SK-N-SH (cell line): ENCODE measurements around the gene TCAF1. TPM values are rescaled to one million over a fixed set of nuclear protein-coding genes. Genes with fewer than 3 reads are reported as not detected.

Experiments used
- CTCF ChIA-PET: fragments of 300-600, 350-600 bp; formaldehyde crosslinking; extraction: SDS; loops from one replicate; lab custom pipeline; 2021; lab: Yijun Ruan, JAX
- POLR2A ChIA-PET: fragments of 350-600 bp; sonication (Branson Sonifier 250); formaldehyde crosslinking; extraction: SDS; loops from one replicate; lab custom pipeline; 2020; ENCODE audit warnings: antibody characterized with exemption, inconsistent platforms; lab: Yijun Ruan, JAX
- DNase-seq: peaks from one replicate; pipeline ENCODE4 v3.0.0; 2012
- H2AFZ ChIP-seq: fragments of 200-600 bp; sonication (generic); 2 replicates; pipeline ENCODE4 v1.8.1; 2016; ENCODE audit warnings: antibody characterized with exemption, mild to moderate bottlenecking, low read depth
- H3F3A ChIP-seq: fragments of 200-600 bp; sonication (generic); replicated peaks from 2 replicates; pipeline ENCODE3; 2016; ENCODE audit warnings: antibody characterized with exemption, mild to moderate bottlenecking; ENCODE audit not compliant: insufficient read depth
- H3K27ac ChIP-seq, 2 experiments: fragments of 200-500 bp in 1 of 2; fragments of 200-600 bp in 1 of 2; sonication (Bioruptor generic) in 1 of 2; sonication (generic), shearing (Covaris generic) in 1 of 2; 2 replicates each; pipeline versions ENCODE4 v1.5.1 to v1.6.1; 2014 to 2016; ENCODE audit warnings: low read depth in 2 of 2, inconsistent platforms in 1 of 2, low read length in 1 of 2, mild to moderate bottlenecking in 1 of 2, mixed read lengths in 1 of 2
- H3K27me3 ChIP-seq: fragments of 200-600 bp; sonication (generic), shearing (Covaris generic); 2 replicates; pipeline ENCODE4 v1.6.1; 2016; ENCODE audit warnings: mixed run types; ENCODE audit not compliant: insufficient read depth
- H3K36me3 ChIP-seq, 2 experiments: fragments of 200-500 bp in 1 of 2; fragments of 200-600 bp in 1 of 2; sonication (Bioruptor generic) in 1 of 2; sonication (generic) in 1 of 2; replicated peaks in 1 of 2; 2 replicates each; pipeline versions ENCODE3 to v1.5.1; 2014 to 2016; ENCODE audit warnings: low read length in 1 of 2, mild to moderate bottlenecking in 1 of 2; ENCODE audit not compliant: insufficient read depth in 2 of 2, control insufficient read depth in 1 of 2
- H3K4me1 ChIP-seq, 2 experiments: fragments of 200-500 bp in 1 of 2; fragments of 200-600 bp in 1 of 2; sonication (Bioruptor generic) in 1 of 2; sonication (generic), shearing (Covaris generic) in 1 of 2; 2 replicates each; pipeline versions ENCODE4 v1.5.1 to v1.6.1; 2014 to 2016; ENCODE audit warnings: low read depth in 1 of 2, low read length in 1 of 2, mixed run types in 1 of 2; ENCODE audit not compliant: insufficient read depth in 2 of 2, control insufficient read depth in 1 of 2
- H3K4me2 ChIP-seq: fragments of 200-600 bp; sonication (generic), shearing (Covaris generic); 2 replicates; pipeline ENCODE4 v1.6.1; 2017; ENCODE audit warnings: mixed run types
- H3K4me3 ChIP-seq, 2 experiments: fragments of 200-500 bp in 1 of 2; fragments of 200-600 bp in 1 of 2; sonication (Bioruptor generic) in 1 of 2; sonication (generic), shearing (Covaris generic) in 1 of 2; 2 replicates each; pipeline versions ENCODE4 v1.5.1 to v1.8.1; 2014 to 2016; ENCODE audit warnings: low read depth in 2 of 2, inconsistent platforms in 1 of 2, low read length in 1 of 2, mild to moderate bottlenecking in 1 of 2, mixed read lengths in 1 of 2, moderate library complexity in 1 of 2
- H3K79me2 ChIP-seq: fragments of 200-600 bp; sonication (generic); 2 replicates; pipeline ENCODE4 v1.8.1; 2017; ENCODE audit warnings: mild to moderate bottlenecking; ENCODE audit not compliant: insufficient read depth
- H3K9ac ChIP-seq: fragments of 200-600 bp; sonication (generic); 2 replicates; pipeline ENCODE4 v1.6.1; 2017; ENCODE audit warnings: mixed run types
- H3K9me2 ChIP-seq: fragments of 200-600 bp; sonication (generic); 2 replicates; pipeline ENCODE4 v1.6.1; 2017; ENCODE audit warnings: mixed run types
- H3K9me3 ChIP-seq: fragments of 200-600 bp; sonication (generic); 2 replicates; pipeline ENCODE4 v1.6.1; 2017; ENCODE audit warnings: mixed run types, mild to moderate bottlenecking, moderate library complexity
- H4K20me1 ChIP-seq: fragments of 200-600 bp; sonication (generic); 2 replicates; pipeline ENCODE4 v1.6.1; 2017; ENCODE audit warnings: mild to moderate bottlenecking, mixed run types; ENCODE audit not compliant: insufficient read depth
- EP300 ChIP-seq, 2 experiments: IDR thresholded peaks; 2 replicates each; pipeline versions ENCODE4 v1.4.0 to v1.6.1; 2012; ENCODE audit warnings: borderline replicate concordance in 1 of 2, low read depth in 1 of 2, low read length in 1 of 2
- FOSL2 ChIP-seq: IDR thresholded peaks from 2 replicates; pipeline ENCODE4 v1.4.0; 2012; ENCODE audit warnings: low read depth, mild to moderate bottlenecking, moderate library complexity, borderline replicate concordance
- GABPA ChIP-seq: IDR thresholded peaks from 2 replicates; pipeline ENCODE4 v1.4.0; 2012; ENCODE audit warnings: low read depth, mild to moderate bottlenecking
- JUND ChIP-seq: IDR thresholded peaks from 2 replicates; pipeline ENCODE4 v1.4.0; 2012
- MAX ChIP-seq: IDR thresholded peaks from 2 replicates; pipeline ENCODE4 v1.4.0; 2012; ENCODE audit warnings: low read depth
- MEF2A ChIP-seq: IDR thresholded peaks from 2 replicates; pipeline ENCODE4 v1.4.0; 2012; ENCODE audit warnings: low read depth, borderline replicate concordance
- RAD21 ChIP-seq: IDR thresholded peaks from 2 replicates; pipeline ENCODE4 v1.6.1; 2012; ENCODE audit warnings: mild to moderate bottlenecking, low read length
- TCF12 ChIP-seq: IDR thresholded peaks from 2 replicates; pipeline ENCODE4 v1.4.0; 2012
- YY1 ChIP-seq: IDR thresholded peaks from 2 replicates; pipeline ENCODE4 v1.4.0; 2012; ENCODE audit warnings: low read depth, mild to moderate bottlenecking
- WGBS: methylation state at CpG from one replicate; pipeline ENCODE4 v1.1.6; 2017; ENCODE audit warnings: low lambda C conversion rate; 5-methylcytosine and 5-hydroxymethylcytosine counted together
- polyA plus RNA-seq, 3 experiments: library from polyadenylated mRNA; depleted of rRNA; stranded (reverse); fragments of >200 nt; gene quantifications; 2 replicates each; pipeline ENCODE4 v1.2.3, GENCODE V29; 2012
- TF ChIP-seq, protein P1 (sequence below): fragments of 150-350 bp; IDR thresholded peaks from 2 replicates; pipeline ENCODE4 v1.6.1; 2017; ENCODE audit warnings: antibody characterized with exemption, low read length, low read depth, borderline replicate concordance
- TF ChIP-seq, protein P2 (sequence below): IDR thresholded peaks from 2 replicates; pipeline ENCODE4; 2012

TCAF1 gene
- polyA plus RNA-seq, 1 of the 3 experiments (the other 2 are of a cell fraction), result 59.0 TPM

DNA sequence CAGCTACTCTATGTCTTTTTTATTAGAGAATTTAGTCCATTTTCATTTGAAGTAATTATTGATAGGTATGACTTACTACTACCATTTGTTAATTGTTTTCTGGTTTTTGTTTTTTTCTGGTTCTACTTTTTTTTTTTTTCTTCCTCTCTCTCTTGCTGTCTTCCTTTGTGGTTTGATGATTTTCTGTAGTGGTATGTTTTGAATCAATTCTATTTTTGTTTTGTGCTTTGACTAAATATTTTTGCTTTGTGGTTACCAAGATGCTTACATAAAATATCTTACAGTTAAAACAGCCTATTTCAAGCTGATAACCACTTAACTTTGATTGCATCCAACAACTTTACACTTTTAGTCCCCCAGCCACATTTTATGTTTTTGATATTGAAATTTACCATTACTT is 29.8 kb upstream of the TCAF1 start:
- Histone ChIP-seq H3K4me3 (no peak overlapping the region), H3K9ac (no peak overlapping the region), H3K36me3 (no peaks in the 10 kb centered on the region), H3K79me2 (no peaks in the 10 kb centered on the region), H3K4me2 (no peak overlapping the region), H3K27ac (peak overlapping the region in 1 of 2 experiments; percentile 1; a peak in 1 of 4 replicates), H3K4me1 (peaks cover 6 to 15% of the 10 kb centered on the region in 2 experiments; a peak in 3 of 4 replicates), H2AFZ (no peak overlapping the region)
- no peak for DNase-seq
- ChIA-PET POLR2A (no interaction called here), CTCF (no interaction called here)
- peak; percentile 27; the same call in 1 of the 2 replicates for TF ChIP-seq JUND
- peak in 1 of 2 experiments; percentile 39; a peak in 1 of 4 replicates for TF ChIP-seq EP300 (IDR thresholded peaks at IDR 0.05; ENCODE audit: borderline replicate concordance in 1 of 2, low read depth in 1 of 2, low read length in 1 of 2)
- TF ChIP-seq TCF12, result peak; percentile 56
- TF ChIP-seq GABPA, result no peak
- peak; percentile 41; the same call in 1 of the 2 replicates for TF ChIP-seq FOSL2
- TF ChIP-seq, protein P1, sequence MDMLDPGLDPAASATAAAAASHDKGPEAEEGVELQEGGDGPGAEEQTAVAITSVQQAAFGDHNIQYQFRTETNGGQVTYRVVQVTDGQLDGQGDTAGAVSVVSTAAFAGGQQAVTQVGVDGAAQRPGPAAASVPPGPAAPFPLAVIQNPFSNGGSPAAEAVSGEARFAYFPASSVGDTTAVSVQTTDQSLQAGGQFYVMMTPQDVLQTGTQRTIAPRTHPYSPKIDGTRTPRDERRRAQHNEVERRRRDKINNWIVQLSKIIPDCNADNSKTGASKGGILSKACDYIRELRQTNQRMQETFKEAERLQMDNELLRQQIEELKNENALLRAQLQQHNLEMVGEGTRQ, result no peak
- no peak; the same call in 1 of the 2 replicates for TF ChIP-seq MAX
- peak; percentile 67; the same call in 1 of the 2 replicates for TF ChIP-seq MEF2A
- no peak for TF ChIP-seq YY1
- TF ChIP-seq, all 33 proteins: peak for 5
- peaks cover 14% of the 10 kb centered on the region for H3F3A ChIP-seq
- H3K9me2 ChIP-seq, result no peaks in the 10 kb centered on the region
- no peaks in the 10 kb centered on the region for H4K20me1 ChIP-seq
- no peaks in the 10 kb centered on the region for H3K9me3 ChIP-seq
- no peaks in the 10 kb centered on the region for H3K27me3 ChIP-seq

DNA sequence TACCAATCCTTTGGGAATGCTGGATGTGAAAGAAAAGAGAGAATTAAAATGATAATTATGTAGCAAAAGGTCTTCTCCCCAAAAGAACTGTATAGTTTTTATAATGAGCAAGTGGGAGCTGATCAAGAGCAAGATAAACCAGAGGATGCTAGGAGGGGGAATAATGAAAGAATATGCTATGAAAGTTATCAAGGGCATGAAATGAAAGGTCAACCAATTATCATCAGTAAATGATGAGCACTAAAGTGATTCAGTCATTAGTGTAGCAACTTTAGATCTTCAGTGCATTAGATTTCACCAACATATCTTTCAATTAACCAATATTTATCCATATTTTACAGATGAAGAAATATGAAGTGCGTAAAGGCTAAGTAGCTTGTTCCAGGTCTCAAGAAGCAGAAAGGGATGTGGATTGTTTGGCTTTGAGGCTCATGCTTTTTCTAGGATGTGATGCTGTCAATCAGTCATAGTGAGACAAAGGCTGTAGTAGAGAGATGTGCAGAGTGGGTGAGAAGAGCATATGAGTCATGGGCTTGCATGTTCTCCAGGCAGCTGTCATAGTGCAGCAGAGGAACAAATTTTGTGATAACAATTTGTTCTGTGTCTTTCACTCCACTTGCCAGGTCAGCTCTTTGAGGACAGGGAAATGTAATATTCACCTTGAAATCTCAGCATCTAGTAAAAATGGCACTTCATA is 27.4 kb upstream of the TCAF1 start:
- no peak overlapping the region for H3K4me2 ChIP-seq
- H4K20me1 ChIP-seq, result no peaks in the 10 kb centered on the region
- no peaks in the 10 kb centered on the region for H3K27me3 ChIP-seq
- peaks cover 0 to 1% of the 10 kb centered on the region in 2 experiments; a peak in 1 of 4 replicates for H3K4me1 ChIP-seq
- no peaks in the 10 kb centered on the region for H3K36me3 ChIP-seq
- H3K79me2 ChIP-seq, result no peaks in the 10 kb centered on the region
- no peaks in the 10 kb centered on the region for H3F3A ChIP-seq
- 96% methylated on average over 1 of the region's 1 CpG for WGBS
- ChIA-PET POLR2A (no interaction called here), CTCF (interaction anchor here (1.2 kb wide), 1 partner anchor 28 kb away, joined by 3 read pairs; no protein-coding TSS in a partner anchor)
- H3K27ac ChIP-seq, result no peak overlapping the region
- H3K4me3 ChIP-seq, result no peak overlapping the region
- H3K9me3 ChIP-seq, result no peaks in the 10 kb centered on the region
- TF ChIP-seq RAD21, result no peak
- TF ChIP-seq, protein P2, sequence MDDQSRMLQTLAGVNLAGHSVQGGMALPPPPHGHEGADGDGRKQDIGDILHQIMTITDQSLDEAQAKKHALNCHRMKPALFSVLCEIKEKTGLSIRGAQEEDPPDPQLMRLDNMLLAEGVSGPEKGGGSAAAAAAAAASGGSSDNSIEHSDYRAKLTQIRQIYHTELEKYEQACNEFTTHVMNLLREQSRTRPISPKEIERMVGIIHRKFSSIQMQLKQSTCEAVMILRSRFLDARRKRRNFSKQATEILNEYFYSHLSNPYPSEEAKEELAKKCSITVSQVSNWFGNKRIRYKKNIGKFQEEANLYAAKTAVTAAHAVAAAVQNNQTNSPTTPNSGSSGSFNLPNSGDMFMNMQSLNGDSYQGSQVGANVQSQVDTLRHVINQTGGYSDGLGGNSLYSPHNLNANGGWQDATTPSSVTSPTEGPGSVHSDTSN, result peak; percentile 80
- peak; percentile 36; the same call in 1 of the 2 replicates for TF ChIP-seq JUND
- no peak for DNase-seq
- H3K9ac ChIP-seq, result no peak overlapping the region
- no peak overlapping the region for H2AFZ ChIP-seq
- H3K9me2 ChIP-seq, result no peaks in the 10 kb centered on the region
